Measurements from ENCODE around the gene KRT1. TPM values are rescaled to one million over a fixed set of nuclear protein-coding genes. Genes with fewer than 3 reads are reported as not detected.
A peak's percentile ranks its signal among the peaks of the same experiment; 100 is the strongest.

The KRT1 gene
- total and polyA plus RNA-seq, 7 experiments from 2014 or later: 0.27 to 9.4 (median 5.2) TPM; not detected in 2

DNA sequence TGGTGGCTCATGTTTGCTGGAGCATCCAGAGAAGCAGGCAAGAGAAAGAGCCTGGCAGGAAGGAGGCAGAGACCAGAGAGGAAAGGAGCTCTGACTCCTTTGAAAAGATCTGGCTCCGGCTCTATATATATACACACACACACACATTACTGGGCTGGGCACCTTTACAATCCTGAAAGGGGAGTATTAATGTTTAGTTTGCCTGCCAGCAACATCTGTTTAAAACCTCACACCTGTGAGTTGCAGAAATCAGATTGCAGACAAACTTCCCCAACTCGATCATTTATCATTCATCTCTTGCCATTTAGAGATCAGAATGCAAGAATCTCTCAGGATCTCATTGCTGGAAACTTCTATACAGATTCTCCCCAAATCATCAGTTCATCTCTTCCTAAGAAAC, 23.2 kb upstream of the KRT1 start, which contains the start of gene KRT77:
TSS of gene KRT77 (minus strand) at position 101 of the 400 bp plus-strand sequence. CDS start at position 11, 90 bp downstream.
- Histone ChIP-seq H3K9me3 (ENCODE audit: control insufficient read depth in 2 of 3, low read length in 3 of 3) (no peaks in the 10 kb centered on the region), H3K36me3 (ENCODE audit: control insufficient read depth in 2 of 3, insufficient read depth in 3 of 3, low read length in 3 of 3) (no peaks in the 10 kb centered on the region), H3K27me3 (ENCODE audit: control insufficient read depth in 2 of 2, insufficient read depth in 2 of 2, low read length in 2 of 2) (no peaks in the 10 kb centered on the region), H3K27ac (ENCODE audit: low read depth, low read length) (no peak within 1 kb of the TSS), H3K4me3 (ENCODE audit: low read length) (no peak within 1 kb of the TSS), H3K4me1 (ENCODE audit: control insufficient read depth in 2 of 2, insufficient read depth in 2 of 2, low read length in 2 of 2) (peaks cover 0 to 13% of the 10 kb centered on the region in 2 donors)
- POLR2A ChIA-PET: no interaction called here
- peak within 1 kb of the TSS in 4 of 9 donors; percentile 2 to 76 (median 32) for H3K27ac Mint-ChIP-seq
- ATAC-seq (no peak), DNase-seq (no peak)
- H3K4me1 Mint-ChIP-seq: peaks cover 4 to 38% (median 26%) of the 10 kb centered on the region in 7 donors
- H3K27me3 Mint-ChIP-seq: peaks cover 0 to 16% (median 0%) of the 10 kb centered on the region in 5 donors
- H3K9me3 Mint-ChIP-seq: no peaks in the 10 kb centered on the region
- H3K4me3 Mint-ChIP-seq: no peak within 1 kb of the TSS
- intact Hi-C loops (cut with micrococcal nuclease): no loop called here
- H3K36me3 Mint-ChIP-seq: peaks cover 0 to 3% (median 0%) of the 10 kb centered on the region in 5 donors
- CTCF ChIA-PET: no interaction called here

DNA sequence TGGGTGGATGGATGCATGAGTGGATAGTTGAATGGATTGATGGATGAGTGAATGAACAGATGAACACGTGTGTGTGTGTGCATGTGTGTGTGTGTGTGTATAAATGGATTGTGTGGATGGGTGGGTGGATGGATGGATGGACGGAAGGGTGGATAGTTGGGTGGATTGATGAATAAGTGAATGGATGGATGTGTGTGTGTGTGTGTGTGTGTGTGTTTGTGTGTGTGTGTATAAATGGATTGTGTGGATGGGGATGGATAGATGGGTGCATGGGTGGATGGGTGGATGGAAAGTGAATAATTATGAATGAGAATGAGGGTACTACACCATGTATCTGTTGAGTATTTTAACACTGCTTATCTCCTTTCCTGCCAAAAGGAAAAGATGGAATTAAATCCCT, 22.1 kb upstream of the KRT1 start:
- Histone ChIP-seq H3K9me3 (ENCODE audit: control insufficient read depth in 2 of 3, low read length in 3 of 3) (no peaks in the 10 kb centered on the region), H3K4me3 (ENCODE audit: low read length) (no peak overlapping the region), H3K36me3 (ENCODE audit: control insufficient read depth in 2 of 3, insufficient read depth in 3 of 3, low read length in 3 of 3) (no peaks in the 10 kb centered on the region), H3K4me1 (ENCODE audit: control insufficient read depth in 2 of 2, insufficient read depth in 2 of 2, low read length in 2 of 2) (peaks cover 0 to 2% of the 10 kb centered on the region in 2 donors), H3K27ac (ENCODE audit: low read depth, low read length) (no peak overlapping the region), H3K27me3 (ENCODE audit: control insufficient read depth in 2 of 2, insufficient read depth in 2 of 2, low read length in 2 of 2) (no peaks in the 10 kb centered on the region)
- no peak for DNase-seq
- intact Hi-C loops (cut with micrococcal nuclease): no loop called here
- ATAC-seq: no peak
- ChIA-PET CTCF (interaction anchor here (0.6 kb wide), 1 partner anchor 1432 kb away, joined by 3 read pairs; no protein-coding TSS in a partner anchor), POLR2A (no interaction called here)
- Mint-ChIP-seq H3K4me1 (peaks cover 0 to 27% (median 19%) of the 10 kb centered on the region in 7 donors), H3K27ac (peak overlapping the region in 2 of 9 donors; percentile 1 to 22), H3K27me3 (peaks cover 0 to 18% (median 0%) of the 10 kb centered on the region in 5 donors), H3K9me3 (no peaks in the 10 kb centered on the region), H3K36me3 (peaks cover 0 to 3% (median 0%) of the 10 kb centered on the region in 5 donors), H3K4me3 (no peak overlapping the region)

DNA sequence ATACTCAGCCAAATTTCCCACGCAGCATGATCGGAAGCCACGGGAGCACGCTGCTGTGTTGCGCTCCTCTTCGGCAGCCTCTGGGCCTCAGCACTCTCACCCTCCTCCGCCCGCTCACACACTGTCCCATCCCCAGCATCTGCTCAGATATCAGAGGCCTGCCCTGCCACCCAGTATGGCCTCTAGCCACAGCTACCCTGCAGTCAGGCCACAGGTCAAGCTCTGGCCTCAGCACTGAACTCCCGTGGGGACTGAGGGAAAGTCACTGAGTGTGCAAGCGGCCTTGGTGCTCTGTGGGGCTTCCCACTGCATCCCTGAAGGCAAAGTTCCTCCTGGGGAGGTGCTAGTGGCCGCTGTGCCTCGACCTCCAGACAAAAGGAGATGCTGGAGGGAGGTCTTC, 21.1 kb upstream of the KRT1 start:
- H3K36me3 ChIP-seq (ENCODE audit: control insufficient read depth in 2 of 3, insufficient read depth in 3 of 3, low read length in 3 of 3): no peaks in the 10 kb centered on the region
- no peak overlapping the region for H3K27ac ChIP-seq (ENCODE audit: low read depth, low read length)
- Mint-ChIP-seq H3K27ac (peak overlapping the region in 1 of 9 donors; percentile 47), H3K36me3 (peaks cover 0 to 3% (median 0%) of the 10 kb centered on the region in 5 donors), H3K9me3 (no peaks in the 10 kb centered on the region), H3K27me3 (peaks cover 0 to 16% (median 0%) of the 10 kb centered on the region in 5 donors), H3K4me3 (peak overlapping the region in 1 of 10 donors; percentile 62), H3K4me1 (peaks cover 0 to 20% (median 10%) of the 10 kb centered on the region in 7 donors)
- DNase-seq (no peak), ATAC-seq (no peak)
- H3K9me3 ChIP-seq (ENCODE audit: control insufficient read depth in 2 of 3, low read length in 3 of 3): no peaks in the 10 kb centered on the region
- H3K4me1 ChIP-seq (ENCODE audit: control insufficient read depth in 2 of 2, insufficient read depth in 2 of 2, low read length in 2 of 2): no peaks in the 10 kb centered on the region
- intact Hi-C loops (cut with micrococcal nuclease): no loop called here
- POLR2A ChIA-PET: no interaction called here
- CTCF ChIA-PET: no interaction called here
- no peaks in the 10 kb centered on the region for H3K27me3 ChIP-seq (ENCODE audit: control insufficient read depth in 2 of 2, insufficient read depth in 2 of 2, low read length in 2 of 2)
- no peak overlapping the region for H3K4me3 ChIP-seq (ENCODE audit: low read length)

DNA sequence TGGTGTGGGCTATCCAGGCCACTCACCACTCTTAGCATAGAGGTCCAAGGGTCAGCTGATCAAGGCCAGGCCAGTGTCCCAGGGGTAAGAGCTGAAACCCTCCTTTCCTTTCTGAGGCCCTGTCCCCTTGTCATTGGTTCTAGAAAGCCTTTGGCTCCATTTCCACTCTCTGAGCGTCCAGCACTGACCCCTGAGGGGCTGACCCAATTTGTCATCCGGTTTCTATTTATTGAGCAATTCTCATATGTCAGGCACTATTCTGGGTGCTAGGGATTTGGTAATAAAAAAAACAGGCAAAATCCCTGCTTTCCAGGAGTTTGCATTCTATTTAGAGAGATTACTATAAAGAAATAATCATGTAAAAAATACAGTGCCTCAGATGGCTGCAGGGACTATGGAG, 19.8 kb upstream of the KRT1 start:
- intact Hi-C loops (cut with micrococcal nuclease): no loop called here
- no peak for ATAC-seq
- no peaks in the 10 kb centered on the region for H3K36me3 ChIP-seq (ENCODE audit: control insufficient read depth in 2 of 3, insufficient read depth in 3 of 3, low read length in 3 of 3)
- Mint-ChIP-seq H3K4me1 (peaks cover 0 to 20% (median 8%) of the 10 kb centered on the region in 7 donors), H3K4me3 (no peak overlapping the region), H3K36me3 (peaks cover 0 to 3% (median 0%) of the 10 kb centered on the region in 5 donors), H3K27me3 (peaks cover 0 to 19% (median 0%) of the 10 kb centered on the region in 5 donors), H3K9me3 (no peaks in the 10 kb centered on the region), H3K27ac (peak overlapping the region in 1 of 9 donors; percentile 16)
- H3K27me3 ChIP-seq (ENCODE audit: control insufficient read depth in 2 of 2, insufficient read depth in 2 of 2, low read length in 2 of 2): no peaks in the 10 kb centered on the region
- no peaks in the 10 kb centered on the region for H3K4me1 ChIP-seq (ENCODE audit: control insufficient read depth in 2 of 2, insufficient read depth in 2 of 2, low read length in 2 of 2)
- DNase-seq: no peak
- POLR2A ChIA-PET: no interaction called here
- no peaks in the 10 kb centered on the region for H3K9me3 ChIP-seq (ENCODE audit: control insufficient read depth in 2 of 3, low read length in 3 of 3)
- CTCF ChIA-PET: no interaction called here
- H3K27ac ChIP-seq (ENCODE audit: low read depth, low read length): no peak overlapping the region
- H3K4me3 ChIP-seq (ENCODE audit: low read length): no peak overlapping the region

DNA sequence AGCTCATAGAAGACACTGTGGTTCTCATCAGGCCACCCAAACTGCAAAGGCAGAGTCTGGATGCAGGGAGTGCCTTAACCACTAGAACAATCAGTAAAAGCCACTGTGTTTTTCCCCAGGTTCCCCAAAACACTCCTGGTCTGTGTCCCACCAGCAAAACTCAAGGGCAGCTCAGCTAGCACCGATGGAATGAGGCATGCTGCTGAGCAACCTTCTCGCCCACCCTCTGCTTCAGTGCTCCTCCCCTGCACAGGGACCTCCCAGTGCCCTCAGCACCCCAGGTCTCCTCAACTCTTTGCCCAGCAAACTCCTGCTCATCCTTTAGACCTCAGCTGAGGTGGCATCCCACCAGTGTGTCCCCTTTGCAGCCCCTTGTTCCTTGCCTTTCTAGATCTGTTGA, 19.2 kb upstream of the KRT1 start:
- Mint-ChIP-seq H3K27ac (peak overlapping the region in 2 of 9 donors; percentile 16 to 73), H3K4me3 (no peak overlapping the region), H3K4me1 (peaks cover 0 to 20% (median 8%) of the 10 kb centered on the region in 7 donors), H3K9me3 (no peaks in the 10 kb centered on the region), H3K36me3 (peaks cover 0 to 3% (median 0%) of the 10 kb centered on the region in 5 donors), H3K27me3 (peaks cover 0 to 23% (median 0%) of the 10 kb centered on the region in 5 donors)
- H3K4me3 ChIP-seq (ENCODE audit: low read length): no peak overlapping the region
- no peak overlapping the region for H3K27ac ChIP-seq (ENCODE audit: low read depth, low read length)
- ChIA-PET CTCF (no interaction called here), POLR2A (interaction anchor here (1.0 kb wide), 1 partner anchor 11 kb away, joined by 3 read pairs; no protein-coding TSS in a partner anchor)
- ATAC-seq (no peak), DNase-seq (no peak)
- H3K27me3 ChIP-seq (ENCODE audit: control insufficient read depth in 2 of 2, insufficient read depth in 2 of 2, low read length in 2 of 2): no peaks in the 10 kb centered on the region
- no peaks in the 10 kb centered on the region for H3K36me3 ChIP-seq (ENCODE audit: control insufficient read depth in 2 of 3, insufficient read depth in 3 of 3, low read length in 3 of 3)
- intact Hi-C loops (cut with micrococcal nuclease): no loop called here
- H3K4me1 ChIP-seq (ENCODE audit: control insufficient read depth in 2 of 2, insufficient read depth in 2 of 2, low read length in 2 of 2): no peaks in the 10 kb centered on the region
- no peaks in the 10 kb centered on the region for H3K9me3 ChIP-seq (ENCODE audit: control insufficient read depth in 2 of 3, low read length in 3 of 3)

DNA sequence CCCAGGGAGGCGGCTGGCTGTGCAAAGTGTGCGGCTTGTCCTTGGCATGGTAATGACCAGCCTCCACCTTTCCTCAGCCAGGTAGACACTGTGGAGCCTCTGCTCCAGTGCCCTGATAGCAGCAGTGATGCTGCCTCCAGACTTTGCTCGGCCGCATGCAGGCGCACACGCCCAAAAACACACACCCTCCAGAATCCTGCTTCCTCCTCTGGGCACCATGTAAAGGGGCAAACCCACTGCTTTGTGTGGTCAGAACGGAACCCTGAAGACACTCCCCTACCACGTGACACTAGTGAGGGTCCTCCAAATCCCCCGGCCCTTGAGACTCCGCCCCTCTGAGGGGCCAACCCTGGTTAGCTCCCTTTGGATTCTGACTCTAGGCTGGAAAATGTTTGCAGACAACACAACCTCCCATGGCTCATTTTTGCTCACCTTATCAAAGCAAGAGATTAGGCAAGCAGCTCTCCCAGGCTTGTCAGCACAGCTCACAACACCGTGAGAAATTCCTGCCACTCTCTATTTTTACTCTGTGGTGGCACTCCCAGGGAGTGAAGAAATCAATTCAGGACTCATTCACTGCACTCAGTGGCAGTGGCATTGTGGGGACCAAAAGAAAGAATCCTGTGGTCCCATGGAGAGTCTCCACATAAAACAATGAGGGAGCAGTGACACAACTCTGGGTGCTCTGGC, 18.6 kb upstream of the KRT1 start:
- Mint-ChIP-seq H3K27ac (peak overlapping the region in 2 of 9 donors; percentile 31 to 36), H3K36me3 (peaks cover 0 to 3% (median 0%) of the 10 kb centered on the region in 5 donors), H3K27me3 (peaks cover 0 to 22% (median 0%) of the 10 kb centered on the region in 5 donors), H3K4me3 (no peak overlapping the region), H3K4me1 (peaks cover 0 to 20% (median 7%) of the 10 kb centered on the region in 7 donors), H3K9me3 (no peaks in the 10 kb centered on the region)
- intact Hi-C loops (cut with micrococcal nuclease): no loop called here
- no peak for ATAC-seq
- no peaks in the 10 kb centered on the region for H3K9me3 ChIP-seq (ENCODE audit: control insufficient read depth in 2 of 3, low read length in 3 of 3)
- H3K27me3 ChIP-seq (ENCODE audit: control insufficient read depth in 2 of 2, insufficient read depth in 2 of 2, low read length in 2 of 2): no peaks in the 10 kb centered on the region
- H3K36me3 ChIP-seq (ENCODE audit: control insufficient read depth in 2 of 3, insufficient read depth in 3 of 3, low read length in 3 of 3): no peaks in the 10 kb centered on the region
- H3K4me1 ChIP-seq (ENCODE audit: control insufficient read depth in 2 of 2, insufficient read depth in 2 of 2, low read length in 2 of 2): no peaks in the 10 kb centered on the region
- ChIA-PET POLR2A (interaction anchor here (0.7 to 1.0 kb wide), 2 partner anchors 11 to 62 kb away, joined by 3 read pairs; no protein-coding TSS in a partner anchor), CTCF (interaction anchor here (0.6 kb wide), 1 partner anchor 13 kb away, joined by 6 read pairs; no protein-coding TSS in a partner anchor)
- H3K4me3 ChIP-seq (ENCODE audit: low read length): no peak overlapping the region
- DNase-seq: no peak
- H3K27ac ChIP-seq (ENCODE audit: low read depth, low read length): no peak overlapping the region
